SU-DHL-6 (cell line): Measurements from ENCODE around the gene CNTN4.

Experiments
- EZH2phosphoT487 ChIP-seq: fragments of 200-600 bp; sonication (generic), shearing (Covaris generic); conservative IDR thresholded peaks from 2 replicates; pipeline ENCODE4 v1.6.1; 2018; ENCODE audit warnings: mild to moderate bottlenecking, antibody characterized with exemption, low read length, moderate library complexity, mixed read lengths
- TF ChIP-seq, protein P1 (sequence below): fragments of 200-600 bp; sonication (generic); IDR thresholded peaks from one replicate; pipeline ENCODE4 v1.5.1; 2017; ENCODE audit warnings: antibody characterized with exemption, mild to moderate bottlenecking, low read length, moderate library complexity; ENCODE audit not compliant: insufficient read depth, poor library complexity, severe bottlenecking

DNA sequence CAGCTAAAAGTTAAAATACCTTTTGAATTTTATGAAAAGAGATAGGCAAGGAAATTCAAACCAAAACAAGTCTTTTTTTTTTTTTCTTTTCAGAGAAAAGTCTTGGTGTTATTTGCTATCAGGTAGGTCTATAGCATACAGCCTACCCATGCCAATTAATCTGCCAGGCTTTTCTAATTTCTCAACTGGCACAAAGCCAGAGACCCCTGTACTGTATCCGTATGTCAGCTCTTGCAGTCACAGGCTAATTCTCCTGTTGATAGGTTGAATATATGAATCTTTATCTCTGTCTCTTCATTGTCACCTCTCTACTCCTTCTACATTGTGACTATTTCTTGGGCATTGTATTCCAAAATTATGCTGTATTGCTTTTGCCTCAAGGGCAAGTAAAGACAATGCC, 878.1 kb downstream of the CNTN4 start:
- TF ChIP-seq, protein P1, sequence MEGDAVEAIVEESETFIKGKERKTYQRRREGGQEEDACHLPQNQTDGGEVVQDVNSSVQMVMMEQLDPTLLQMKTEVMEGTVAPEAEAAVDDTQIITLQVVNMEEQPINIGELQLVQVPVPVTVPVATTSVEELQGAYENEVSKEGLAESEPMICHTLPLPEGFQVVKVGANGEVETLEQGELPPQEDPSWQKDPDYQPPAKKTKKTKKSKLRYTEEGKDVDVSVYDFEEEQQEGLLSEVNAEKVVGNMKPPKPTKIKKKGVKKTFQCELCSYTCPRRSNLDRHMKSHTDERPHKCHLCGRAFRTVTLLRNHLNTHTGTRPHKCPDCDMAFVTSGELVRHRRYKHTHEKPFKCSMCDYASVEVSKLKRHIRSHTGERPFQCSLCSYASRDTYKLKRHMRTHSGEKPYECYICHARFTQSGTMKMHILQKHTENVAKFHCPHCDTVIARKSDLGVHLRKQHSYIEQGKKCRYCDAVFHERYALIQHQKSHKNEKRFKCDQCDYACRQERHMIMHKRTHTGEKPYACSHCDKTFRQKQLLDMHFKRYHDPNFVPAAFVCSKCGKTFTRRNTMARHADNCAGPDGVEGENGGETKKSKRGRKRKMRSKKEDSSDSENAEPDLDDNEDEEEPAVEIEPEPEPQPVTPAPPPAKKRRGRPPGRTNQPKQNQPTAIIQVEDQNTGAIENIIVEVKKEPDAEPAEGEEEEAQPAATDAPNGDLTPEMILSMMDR: no peak
- no peak for TF ChIP-seq EZH2phosphoT487
